Measurements from ENCODE around the gene CCDC149.

Gene CCDC149

GRCh38 chr4:24809815-24810405 is 102.9 kb downstream of the CCDC149 start:
- no peak for TF ChIP-seq TAF1 (IDR thresholded peaks at IDR 0.05; ENCODE audit: borderline replicate concordance, insufficient read depth, low read length)
- TF ChIP-seq FOXP2 (optimal IDR thresholded peaks at IDR 0.05; ENCODE audit: borderline replicate concordance, extremely low read depth, extremely low read length, insufficient read depth) = no peak
- TF ChIP-seq SIN3A (IDR thresholded peaks at IDR 0.05; ENCODE audit: borderline replicate concordance, insufficient read depth, low read length) = no peak
- no peak for TF ChIP-seq POLR2AphosphoS5 (IDR thresholded peaks at IDR 0.05; ENCODE audit: low read depth, low read length)
- TF ChIP-seq REST (IDR thresholded peaks at IDR 0.05; ENCODE audit: insufficient read depth in 1 of 2, low read depth in 2 of 2, low read length in 2 of 2) = no peak

- TF ChIP-seq FOXP2 (optimal IDR thresholded peaks at IDR 0.05; ENCODE audit: borderline replicate concordance, extremely low read depth, extremely low read length, insufficient read depth) (no peak), REST (IDR thresholded peaks at IDR 0.05; ENCODE audit: insufficient read depth in 1 of 2, low read depth in 2 of 2, low read length in 2 of 2) (no peak), POLR2AphosphoS5 (IDR thresholded peaks at IDR 0.05; ENCODE audit: low read depth, low read length) (no peak)
Observed at GRCh38 chr4:24809376-24809775, 103.5 kb downstream of the CCDC149 start.

- TF ChIP-seq TAF1 (IDR thresholded peaks at IDR 0.05; ENCODE audit: borderline replicate concordance, insufficient read depth, low read length) = no peak
- no peak for TF ChIP-seq SIN3A (IDR thresholded peaks at IDR 0.05; ENCODE audit: borderline replicate concordance, insufficient read depth, low read length)
- TF ChIP-seq REST (IDR thresholded peaks at IDR 0.05; ENCODE audit: insufficient read depth in 1 of 2, low read depth in 2 of 2, low read length in 2 of 2) = no peak
- TF ChIP-seq FOXP2 (optimal IDR thresholded peaks at IDR 0.05; ENCODE audit: borderline replicate concordance, extremely low read depth, extremely low read length, insufficient read depth) = no peak
- no peak for TF ChIP-seq POLR2AphosphoS5 (IDR thresholded peaks at IDR 0.05; ENCODE audit: low read depth, low read length)
Observed at GRCh38 chr4:24808955-24809354, 103.9 kb downstream of the CCDC149 start.

GRCh38 chr4:24808261-24808660 is 104.6 kb downstream of the CCDC149 start:
- TF ChIP-seq TAF1 (IDR thresholded peaks at IDR 0.05; ENCODE audit: borderline replicate concordance, insufficient read depth, low read length) (no peak), POLR2AphosphoS5 (IDR thresholded peaks at IDR 0.05; ENCODE audit: low read depth, low read length) (no peak), REST (IDR thresholded peaks at IDR 0.05; ENCODE audit: insufficient read depth in 1 of 2, low read depth in 2 of 2, low read length in 2 of 2) (no peak), SIN3A (IDR thresholded peaks at IDR 0.05; ENCODE audit: borderline replicate concordance, insufficient read depth, low read length) (no peak), FOXP2 (optimal IDR thresholded peaks at IDR 0.05; ENCODE audit: borderline replicate concordance, extremely low read depth, extremely low read length, insufficient read depth) (no peak)

- TF ChIP-seq FOXP2 (optimal IDR thresholded peaks at IDR 0.05; ENCODE audit: borderline replicate concordance, extremely low read depth, extremely low read length, insufficient read depth) (no peak), SIN3A (IDR thresholded peaks at IDR 0.05; ENCODE audit: borderline replicate concordance, insufficient read depth, low read length) (no peak), REST (IDR thresholded peaks at IDR 0.05; ENCODE audit: insufficient read depth in 1 of 2, low read depth in 2 of 2, low read length in 2 of 2) (no peak), TAF1 (IDR thresholded peaks at IDR 0.05; ENCODE audit: borderline replicate concordance, insufficient read depth, low read length) (no peak), POLR2AphosphoS5 (IDR thresholded peaks at IDR 0.05; ENCODE audit: low read depth, low read length) (no peak)
Observed at GRCh38 chr4:24807611-24808010, 105.2 kb downstream of the CCDC149 start.
